ENCODE measurements around the gene COL17A1.

COL17A1 gene

GRCh38 chr10:104054430-104054829, 31.2 kb downstream of the COL17A1 start:
- in situ Hi-C loops (cut with MboI; ENCODE audit: low sequenced_read_pairs) = no loop called here

- in situ Hi-C loops (cut with MboI; ENCODE audit: low sequenced_read_pairs) = no loop called here
Observed at GRCh38 chr10:104053201-104053600, 32.5 kb downstream of the COL17A1 start.

- in situ Hi-C loops (cut with MboI; ENCODE audit: low sequenced_read_pairs) = no loop called here
Observed at GRCh38 chr10:104052431-104052830, 33.2 kb downstream of the COL17A1 start.

- in situ Hi-C loops (cut with MboI; ENCODE audit: low sequenced_read_pairs) = no loop called here
Observed at GRCh38 chr10:104049504-104050250, 36.0 kb downstream of the COL17A1 start.

GRCh38 chr10:104046651-104047050, 39.0 kb downstream of the COL17A1 start:
- in situ Hi-C loops (cut with MboI; ENCODE audit: low sequenced_read_pairs) = no loop called here

- in situ Hi-C loops (cut with MboI; ENCODE audit: low sequenced_read_pairs) = no loop called here
Observed at GRCh38 chr10:104045151-104046089, 40.3 kb downstream of the COL17A1 start.

GRCh38 chr10:104043854-104044253, 41.8 kb downstream of the COL17A1 start:
- in situ Hi-C loops (cut with MboI; ENCODE audit: low sequenced_read_pairs) = no loop called here

GRCh38 chr10:104043185-104043830, 42.4 kb downstream of the COL17A1 start:
- in situ Hi-C loops (cut with MboI; ENCODE audit: low sequenced_read_pairs) = no loop called here

GRCh38 chr10:104041891-104042535, 43.7 kb downstream of the COL17A1 start:
- in situ Hi-C loops (cut with MboI; ENCODE audit: low sequenced_read_pairs) = no loop called here

GRCh38 chr10:104040862-104041789, 44.6 kb downstream of the COL17A1 start:
- in situ Hi-C loops (cut with MboI; ENCODE audit: low sequenced_read_pairs) = no loop called here

- in situ Hi-C loops (cut with MboI; ENCODE audit: low sequenced_read_pairs) = no loop called here
Observed at GRCh38 chr10:104040382-104040781, 45.3 kb downstream of the COL17A1 start.

- in situ Hi-C loops (cut with MboI; ENCODE audit: low sequenced_read_pairs) = no loop called here
Observed at GRCh38 chr10:104038958-104039752, 46.5 kb downstream of the COL17A1 start.

- in situ Hi-C loops (cut with MboI; ENCODE audit: low sequenced_read_pairs) = no loop called here
Observed at GRCh38 chr10:104038537-104038936, 47.1 kb downstream of the COL17A1 start.

- in situ Hi-C loops (cut with MboI; ENCODE audit: low sequenced_read_pairs) = no loop called here
Observed at GRCh38 chr10:104037261-104037951, 48.3 kb downstream of the COL17A1 start.

- in situ Hi-C loops (cut with MboI; ENCODE audit: low sequenced_read_pairs) = no loop called here
Observed at GRCh38 chr10:104036518-104037260, 49.0 kb downstream of the COL17A1 start.

- in situ Hi-C loops (cut with MboI; ENCODE audit: low sequenced_read_pairs) = no loop called here
Observed at GRCh38 chr10:104036069-104036384, 49.7 kb downstream of the COL17A1 start.

- in situ Hi-C loops (cut with MboI; ENCODE audit: low sequenced_read_pairs) = no loop called here
Observed at GRCh38 chr10:104035194-104036068, 50.2 kb downstream of the COL17A1 start.

Data from HL-60/S4 treated with phorbol 12-myristate 13-acetate at 8.2 ng/mL for 4 days and 3 days (cell line).